Measurements from ENCODE around the gene B3GNT2.
A peak's percentile ranks its signal among the peaks of the same experiment; 100 is the strongest.
"Not testable (repeated sequence)": the region's sequence is repeated elsewhere in the genome, so short reads cannot be mapped to it uniquely, and the experiment has no call there.

B3GNT2 gene, protein sequence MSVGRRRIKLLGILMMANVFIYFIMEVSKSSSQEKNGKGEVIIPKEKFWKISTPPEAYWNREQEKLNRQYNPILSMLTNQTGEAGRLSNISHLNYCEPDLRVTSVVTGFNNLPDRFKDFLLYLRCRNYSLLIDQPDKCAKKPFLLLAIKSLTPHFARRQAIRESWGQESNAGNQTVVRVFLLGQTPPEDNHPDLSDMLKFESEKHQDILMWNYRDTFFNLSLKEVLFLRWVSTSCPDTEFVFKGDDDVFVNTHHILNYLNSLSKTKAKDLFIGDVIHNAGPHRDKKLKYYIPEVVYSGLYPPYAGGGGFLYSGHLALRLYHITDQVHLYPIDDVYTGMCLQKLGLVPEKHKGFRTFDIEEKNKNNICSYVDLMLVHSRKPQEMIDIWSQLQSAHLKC

DNA sequence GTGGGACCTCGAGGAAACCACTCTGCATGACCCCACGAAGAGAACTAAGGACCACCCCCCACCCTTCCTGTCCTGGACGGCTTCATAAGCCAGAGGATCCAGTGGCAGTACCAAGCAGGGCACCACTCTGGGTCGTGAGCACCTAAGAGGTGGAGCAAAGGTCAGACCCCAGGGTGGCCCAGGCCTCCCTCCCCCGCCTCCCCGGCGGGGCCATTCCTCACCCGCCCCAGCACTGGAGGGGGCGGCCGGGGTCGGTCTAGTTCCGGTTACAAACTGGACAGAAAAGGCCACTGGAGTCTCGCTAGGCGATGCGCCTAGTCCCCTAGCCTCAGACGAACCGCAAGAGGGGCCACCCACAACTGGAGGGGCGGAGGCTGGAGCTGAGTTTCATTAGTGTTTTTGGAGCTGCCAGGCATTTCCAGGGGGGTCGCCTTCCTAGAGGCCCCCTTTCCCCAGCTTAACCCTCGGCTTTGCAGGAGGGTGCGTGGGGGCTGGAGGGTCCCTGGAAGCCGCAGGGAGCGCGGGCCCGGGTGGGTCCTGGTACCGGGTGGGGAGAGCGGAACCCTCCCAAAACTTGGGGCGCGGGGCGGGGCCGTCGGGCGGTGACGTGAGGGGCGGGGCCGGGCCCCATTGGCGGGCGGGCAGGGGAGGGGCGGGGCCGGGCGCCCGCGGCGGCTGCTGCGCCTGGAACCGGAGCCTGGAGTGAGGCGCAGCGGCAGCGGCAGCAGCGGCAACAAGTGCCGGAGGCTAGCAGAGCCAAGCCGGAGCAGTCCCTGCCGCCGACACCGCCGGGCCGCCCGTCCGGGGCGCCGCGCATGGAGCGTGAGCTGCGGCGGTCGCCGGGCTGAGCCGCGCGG, at the start of gene B3GNT2:
TSS of gene B3GNT2 (plus strand) at position 695 of the 857 bp plus-strand sequence. CDS start 26,106 bp downstream, outside the sequence.
- peak; percentile 84 for DNase-seq (ENCODE audit: low read depth)

DNA sequence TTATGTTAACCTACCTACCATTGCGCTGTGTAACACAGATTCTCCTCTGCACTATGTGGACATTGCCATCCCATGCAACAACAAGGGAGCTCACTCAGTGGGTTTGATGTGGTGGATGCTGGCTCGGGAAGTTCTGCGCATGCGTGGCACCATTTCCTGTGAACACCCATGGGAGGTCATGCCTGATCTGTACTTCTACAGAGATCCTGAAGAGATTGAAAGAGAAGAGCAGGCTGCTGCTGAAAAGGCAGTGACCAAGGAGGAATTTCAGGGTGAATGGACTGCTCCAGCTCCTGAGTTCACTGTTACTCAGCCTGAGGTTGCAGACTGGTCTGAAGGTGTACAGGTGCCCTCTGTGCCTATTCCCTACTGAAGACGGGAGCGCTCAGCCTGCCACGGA, 49.1 kb upstream of the B3GNT2 start:
- not testable (repeated sequence) for DNase-seq (ENCODE audit: low read depth)

DNA sequence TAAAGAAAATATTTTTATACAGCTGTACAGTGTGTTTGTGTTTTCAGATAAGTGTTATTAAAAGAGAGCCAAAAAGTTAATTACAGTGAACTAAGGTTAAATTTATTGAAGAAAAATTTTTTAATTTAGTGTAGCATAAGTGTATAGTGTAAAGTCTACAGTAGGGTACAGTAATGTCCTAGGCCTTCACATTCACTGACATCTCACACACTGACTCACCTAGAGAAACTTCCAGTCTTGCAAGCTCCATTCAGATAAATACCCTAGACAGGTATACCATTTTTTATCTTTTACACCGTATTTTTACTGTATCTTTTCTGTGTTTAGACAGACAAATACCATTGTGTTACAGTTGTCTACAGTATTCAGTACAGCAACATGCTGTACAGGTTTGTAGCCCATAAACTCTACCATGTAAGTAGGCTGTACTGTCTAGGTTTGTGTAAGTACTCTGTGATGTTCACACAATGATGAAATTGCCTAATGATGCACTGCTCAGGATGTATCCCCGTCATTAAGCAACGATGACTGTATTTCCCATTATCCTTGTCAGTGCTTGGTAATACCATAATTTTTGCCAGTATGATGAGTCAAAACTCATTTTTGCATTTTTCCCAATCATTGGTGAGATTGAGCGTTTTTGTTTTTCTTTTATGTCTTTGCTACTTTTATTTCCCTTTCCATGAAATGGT, 48.2 kb upstream of the B3GNT2 start:
- DNase-seq (ENCODE audit: low read depth) = no peak

DNA sequence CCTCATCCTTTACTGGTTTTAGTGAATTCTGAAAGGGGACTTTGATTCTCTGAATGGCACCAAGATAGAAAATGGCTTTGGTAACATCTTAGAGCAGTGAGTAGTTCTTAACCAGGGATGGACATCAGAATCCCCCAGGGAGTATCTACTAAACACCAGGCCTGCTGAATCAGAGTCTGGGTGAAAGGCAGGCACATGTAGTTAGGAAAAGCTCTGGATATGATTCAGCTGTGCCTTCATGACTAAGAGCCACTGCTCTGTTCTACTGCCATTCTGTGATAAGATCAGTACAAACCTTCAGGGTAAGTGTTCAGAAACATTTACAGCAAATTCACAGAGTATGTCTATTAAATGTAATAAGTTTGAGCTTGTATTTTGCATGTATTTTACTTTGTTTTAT, 46.2 kb upstream of the B3GNT2 start:
- no peak for DNase-seq (ENCODE audit: low read depth)

DNA sequence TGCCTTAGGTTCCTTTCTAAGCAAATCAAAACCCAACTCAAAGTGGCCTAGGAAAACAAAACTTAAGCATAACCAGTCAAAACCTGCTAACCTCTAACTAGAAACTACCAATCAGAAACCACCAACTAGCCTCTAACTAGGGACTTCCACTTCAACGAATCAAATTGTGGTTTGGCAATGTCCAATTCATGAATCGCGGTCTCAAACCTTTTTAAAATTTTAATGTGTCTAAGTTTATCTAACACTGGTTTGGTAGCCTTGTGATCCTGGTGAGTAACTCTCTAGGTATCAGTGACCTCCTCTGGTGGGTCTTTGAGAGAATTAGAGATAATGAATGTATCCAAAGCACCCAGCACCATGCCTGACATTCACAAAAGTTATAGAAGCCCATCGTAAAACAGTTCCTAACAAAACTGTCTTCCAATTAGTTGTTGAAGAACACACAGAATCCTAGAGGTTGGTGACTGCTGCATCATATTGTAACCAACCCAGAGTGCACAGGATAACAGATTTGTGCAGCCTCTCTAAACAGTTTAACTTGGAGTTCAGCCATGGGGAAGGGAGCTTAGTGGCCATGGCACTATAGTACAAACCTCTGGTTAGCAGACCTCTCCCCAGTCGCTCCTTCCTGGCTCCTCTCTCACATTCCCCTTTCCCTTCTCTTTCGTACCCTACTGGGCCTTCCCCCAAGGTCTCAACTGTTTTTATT, 45.2 kb upstream of the B3GNT2 start:
- no peak for DNase-seq (ENCODE audit: low read depth)

DNA sequence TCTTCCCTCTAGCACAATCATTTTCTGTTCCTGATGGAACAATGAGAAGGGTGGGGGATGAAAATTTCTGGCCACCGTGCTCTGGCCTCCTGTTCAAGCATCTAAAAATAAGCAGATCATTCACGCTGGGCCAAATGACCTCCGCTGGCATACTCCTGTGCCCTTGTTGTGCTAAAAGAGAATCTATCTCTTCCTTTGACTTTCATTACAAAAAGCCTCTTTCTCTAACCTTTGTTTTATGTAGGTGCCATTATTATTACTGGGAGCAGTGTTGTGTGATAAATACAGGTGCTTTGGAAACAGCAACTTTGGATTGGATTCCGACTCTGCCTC, 44.6 kb upstream of the B3GNT2 start:
- no peak for DNase-seq (ENCODE audit: low read depth)

DNA sequence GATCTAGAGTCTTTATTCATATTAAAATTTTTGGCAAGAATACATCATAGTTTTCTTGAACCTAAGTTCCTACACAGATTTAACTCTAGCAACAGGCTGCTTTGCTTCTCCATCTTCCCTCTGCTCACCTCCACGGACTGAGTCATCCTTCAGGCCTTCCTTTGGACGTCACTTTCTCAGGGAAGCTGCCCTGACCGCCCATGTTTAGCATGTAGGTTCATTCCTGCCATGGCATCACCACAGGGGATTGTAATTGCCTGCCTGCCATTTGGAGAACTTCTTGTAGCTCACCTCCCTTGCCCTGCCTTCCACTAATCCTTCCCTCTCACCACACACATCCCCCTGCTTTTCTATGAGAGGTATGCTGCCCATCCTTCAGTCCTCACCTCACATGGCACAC, 43.9 kb upstream of the B3GNT2 start:
- DNase-seq (ENCODE audit: low read depth) = no peak

DNA sequence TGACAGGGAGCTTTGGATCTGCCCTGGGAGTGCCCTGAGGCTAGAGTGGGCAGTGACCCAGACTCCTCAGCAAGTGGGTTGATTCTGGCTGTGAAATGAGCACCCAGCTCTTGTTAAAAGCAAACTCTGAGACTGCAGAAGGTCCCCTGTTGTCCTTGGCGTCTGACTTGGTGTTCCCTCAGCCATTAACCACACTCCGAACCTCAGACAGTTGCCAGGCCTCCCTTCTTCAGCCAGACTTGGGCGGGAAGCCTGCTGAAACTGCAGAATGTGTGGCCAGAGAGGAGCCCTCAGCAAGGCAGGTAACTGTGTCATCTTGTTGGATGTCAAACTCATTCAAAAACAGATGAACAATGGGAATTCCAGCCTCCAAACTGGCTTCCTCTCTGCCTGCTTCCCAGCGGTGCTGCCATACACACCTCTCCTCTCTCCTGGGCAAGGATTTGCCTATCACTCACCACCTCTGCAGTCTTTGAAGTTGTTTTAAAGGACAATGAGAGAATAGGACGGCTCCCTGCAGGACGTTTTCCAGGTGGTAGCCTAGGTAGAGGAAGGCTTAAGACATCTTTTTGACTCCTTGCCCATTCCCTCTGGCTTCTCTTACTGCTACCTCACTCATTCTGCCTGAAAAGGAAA, 38.9 kb upstream of the B3GNT2 start:
- DNase-seq (ENCODE audit: low read depth) = no peak

DNA sequence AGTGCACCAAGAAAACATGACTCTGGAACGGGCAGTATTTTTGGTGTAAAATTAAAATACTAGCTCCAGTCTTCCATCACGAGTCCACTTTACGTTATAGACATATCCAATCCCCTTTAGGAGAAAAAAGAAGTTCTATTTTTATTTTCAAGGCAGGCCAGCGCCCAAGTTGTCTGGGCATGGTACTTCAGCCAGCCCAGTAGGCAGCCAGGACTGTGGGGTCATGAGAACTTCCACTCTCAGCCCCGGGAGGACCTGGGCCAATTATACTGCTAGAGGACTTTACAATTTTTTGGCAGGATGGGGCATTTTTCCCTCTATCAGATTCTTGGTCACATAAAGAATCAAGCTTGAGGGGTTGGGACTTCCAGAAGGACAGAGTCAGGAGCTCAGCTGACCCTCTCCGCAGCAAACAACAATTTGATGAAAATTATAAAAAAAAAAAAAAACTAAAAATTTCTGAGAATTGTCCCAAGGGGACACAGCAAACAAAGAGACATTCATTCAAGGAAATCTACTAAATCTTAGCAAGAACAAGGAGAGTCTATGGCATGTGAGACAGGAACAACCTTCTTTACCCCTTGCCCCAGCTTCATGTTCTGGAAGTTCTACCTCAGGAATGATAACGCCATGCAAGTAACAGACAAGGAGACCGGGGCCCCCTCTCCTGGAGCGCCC, 37.3 kb upstream of the B3GNT2 start:
- no peak for DNase-seq (ENCODE audit: low read depth)

DNA sequence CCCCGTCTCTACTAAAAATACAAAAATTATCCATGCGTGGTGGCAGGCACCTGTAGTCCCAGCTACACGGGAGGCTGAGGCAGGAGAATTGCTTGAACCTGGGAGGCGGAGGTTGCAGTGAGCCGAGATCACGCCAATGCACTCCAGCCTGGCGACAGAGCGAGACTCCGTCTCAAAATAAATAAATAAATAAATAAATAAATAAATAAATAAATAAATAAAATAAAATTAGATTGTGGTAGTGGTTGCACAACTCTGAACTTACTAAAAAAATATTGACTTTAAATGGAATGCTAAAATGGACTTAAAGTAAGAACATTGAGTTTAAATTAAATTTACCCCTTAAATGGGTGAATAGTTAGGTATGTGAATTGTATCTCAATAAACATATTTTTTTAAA, 35.2 kb upstream of the B3GNT2 start:
- not testable (repeated sequence) for DNase-seq (ENCODE audit: low read depth)

DNA sequence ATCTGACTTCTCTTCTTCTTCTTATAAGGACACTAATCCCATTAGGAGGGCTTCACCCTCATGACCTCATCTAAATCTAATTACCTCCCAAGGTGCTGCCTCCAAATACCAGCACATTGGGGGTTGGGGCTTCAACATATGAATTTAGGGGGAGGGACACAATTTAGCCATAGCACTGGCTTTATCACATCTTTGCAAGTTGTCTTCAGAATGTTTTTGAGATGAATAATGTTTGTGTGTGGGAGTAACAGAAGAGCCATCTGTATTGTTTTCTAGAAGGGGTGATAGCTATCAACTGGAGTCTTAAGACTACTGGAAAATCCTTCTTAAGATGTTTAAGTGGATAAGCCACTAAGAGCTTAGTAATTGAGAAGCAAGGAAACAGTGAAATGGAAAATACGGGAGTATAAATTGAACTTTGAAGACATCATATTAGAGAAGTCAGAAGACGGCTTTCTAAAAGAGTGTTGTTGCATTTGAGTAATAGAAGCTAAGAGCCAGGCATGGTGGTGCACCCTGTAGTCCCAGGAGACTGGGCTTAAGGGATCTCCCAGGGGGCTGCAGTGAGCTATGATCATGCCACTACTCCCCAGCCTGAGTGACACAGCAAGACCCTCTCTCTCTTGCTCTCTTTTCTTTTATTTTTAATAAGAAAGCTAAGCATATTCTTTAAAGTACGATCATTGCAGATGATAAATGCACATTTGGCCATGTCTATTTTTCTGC, 32.6 kb upstream of the B3GNT2 start:
- no peak for DNase-seq (ENCODE audit: low read depth)

DNA sequence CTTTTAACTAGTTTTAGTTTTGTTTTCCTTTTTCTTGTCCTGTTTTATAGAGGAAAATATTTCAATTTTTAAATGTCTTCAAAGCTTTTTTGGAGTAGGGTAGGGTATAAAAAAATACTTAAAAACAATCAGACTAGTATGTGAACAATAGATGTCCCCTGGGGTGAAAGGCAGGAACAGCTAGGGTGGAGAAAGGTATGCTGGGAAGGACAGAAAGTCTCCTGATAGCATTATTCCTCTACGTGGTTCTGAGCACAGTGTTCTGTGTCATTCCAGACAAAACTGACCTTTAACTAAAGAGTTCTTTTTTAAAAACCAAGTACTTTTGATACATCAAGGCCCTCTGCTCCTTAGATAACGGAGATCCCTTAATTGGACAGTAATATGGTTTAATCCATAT, 32.1 kb upstream of the B3GNT2 start:
- DNase-seq (ENCODE audit: low read depth) = no peak

DNA sequence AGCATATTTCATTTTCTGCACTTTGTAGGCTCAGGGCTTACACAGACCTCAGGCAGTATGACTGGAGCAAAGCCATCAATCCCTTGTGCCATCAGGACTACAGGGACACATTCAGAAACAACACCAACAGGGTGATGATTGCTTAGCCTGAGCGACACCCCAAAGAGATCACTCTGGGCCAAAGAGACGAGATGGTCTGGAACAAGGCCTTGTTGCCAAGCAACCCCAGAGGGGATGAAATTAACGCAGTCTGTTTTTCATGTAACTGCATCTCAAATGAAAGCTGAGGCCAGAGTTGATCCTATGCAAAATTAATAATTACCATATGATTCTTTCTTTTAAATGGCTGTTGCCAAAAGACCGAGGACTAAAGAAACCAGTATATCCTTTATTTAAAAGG, 20.2 kb upstream of the B3GNT2 start:
- no peak for DNase-seq (ENCODE audit: low read depth)

DNA sequence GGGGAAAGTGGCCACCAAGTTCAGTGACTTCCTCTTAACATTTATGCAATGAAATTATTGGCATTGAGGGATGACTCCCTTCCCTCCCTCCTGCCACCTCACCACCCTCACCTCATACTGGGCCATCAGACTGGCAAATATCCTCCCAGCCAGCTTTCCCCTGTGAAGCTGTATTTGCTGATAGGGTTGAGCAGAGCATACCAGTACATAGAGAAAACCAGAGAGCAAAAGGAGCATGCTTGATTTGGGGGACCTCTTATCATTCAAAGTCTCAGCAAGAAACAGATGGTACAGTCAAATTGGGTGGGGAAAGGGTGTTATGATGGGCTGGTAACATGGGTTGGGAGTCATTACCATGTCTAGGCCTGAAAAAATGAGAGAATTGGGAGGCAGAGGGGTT, 19.1 kb upstream of the B3GNT2 start:
- DNase-seq (ENCODE audit: low read depth) = no peak

DNA sequence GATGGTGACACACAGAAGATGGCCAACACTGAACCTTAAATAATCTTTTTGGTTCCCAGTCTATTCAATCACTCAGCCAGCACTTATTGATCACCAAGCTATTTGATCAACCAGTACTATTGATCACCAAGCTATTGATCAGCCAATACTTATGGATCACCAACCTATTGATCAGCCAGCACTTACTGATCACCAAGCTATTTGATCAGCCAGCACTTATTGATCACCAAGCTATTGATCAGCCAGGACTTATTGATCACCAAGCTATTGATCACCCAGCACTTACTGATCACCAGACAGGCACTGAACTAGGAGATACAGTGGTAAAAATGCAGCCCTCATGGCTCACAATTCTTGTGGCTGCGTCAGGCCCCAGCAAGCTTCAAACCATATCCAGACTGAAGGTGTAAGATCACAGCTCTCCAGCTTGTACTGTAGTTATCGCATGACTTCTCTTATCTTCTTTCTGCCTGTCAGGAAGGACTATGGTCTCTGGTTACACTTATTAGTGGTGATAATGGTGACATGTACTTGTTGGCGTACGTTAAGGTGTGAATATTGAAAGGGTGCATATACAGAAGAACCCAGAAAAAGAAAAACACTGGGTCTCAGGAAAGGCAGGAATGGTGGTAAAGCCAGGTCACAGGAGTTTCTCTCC, 18.4 kb upstream of the B3GNT2 start:
- no peak for DNase-seq (ENCODE audit: low read depth)

DNA sequence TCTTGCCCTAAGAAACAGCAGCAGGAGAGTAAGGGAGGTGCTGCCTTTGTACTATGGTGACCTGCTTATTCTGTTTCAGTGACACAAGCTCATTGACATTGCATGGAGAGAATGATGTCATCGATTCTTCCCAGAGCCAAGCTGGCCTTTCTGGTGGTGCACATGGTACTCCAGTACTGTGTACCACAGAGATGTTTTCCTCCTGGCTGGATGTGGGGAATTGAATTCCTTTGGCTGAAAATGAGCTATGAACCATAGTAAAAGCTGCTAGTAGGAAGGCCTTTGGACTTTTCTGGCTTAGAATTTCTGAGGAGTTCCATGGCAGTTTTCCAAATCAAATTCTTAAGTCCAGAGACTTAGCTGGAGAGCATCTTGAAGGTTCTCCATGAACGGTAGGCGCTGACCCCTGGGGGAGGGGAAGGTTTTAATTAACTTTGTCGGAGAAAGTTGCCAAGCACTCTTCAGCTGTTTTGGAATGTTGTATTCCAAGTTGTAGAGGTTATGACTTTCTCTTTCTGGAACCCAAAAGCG, 17.1 kb upstream of the B3GNT2 start:
- DNase-seq (ENCODE audit: low read depth) = no peak

DNA sequence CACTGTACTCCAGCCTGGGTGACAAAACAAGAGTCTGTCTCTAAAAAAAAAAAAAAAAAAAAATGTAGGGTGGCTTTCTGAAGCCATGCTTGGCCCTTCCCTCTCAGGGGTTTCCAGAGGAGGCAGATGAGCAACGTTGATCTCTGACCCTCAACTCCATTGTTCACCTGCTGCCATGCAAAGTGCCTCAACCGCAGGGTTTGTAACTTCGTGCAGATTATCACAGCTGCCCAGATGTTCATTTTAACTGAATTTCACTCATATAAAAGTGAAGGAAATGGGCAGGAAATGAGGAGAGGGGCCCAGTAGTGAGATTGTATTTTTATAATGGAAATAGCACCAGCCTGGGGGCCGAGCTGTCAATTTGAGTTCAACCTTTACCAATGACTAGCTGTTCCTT, 14.9 kb upstream of the B3GNT2 start:
- no peak for DNase-seq (ENCODE audit: low read depth)

DNA sequence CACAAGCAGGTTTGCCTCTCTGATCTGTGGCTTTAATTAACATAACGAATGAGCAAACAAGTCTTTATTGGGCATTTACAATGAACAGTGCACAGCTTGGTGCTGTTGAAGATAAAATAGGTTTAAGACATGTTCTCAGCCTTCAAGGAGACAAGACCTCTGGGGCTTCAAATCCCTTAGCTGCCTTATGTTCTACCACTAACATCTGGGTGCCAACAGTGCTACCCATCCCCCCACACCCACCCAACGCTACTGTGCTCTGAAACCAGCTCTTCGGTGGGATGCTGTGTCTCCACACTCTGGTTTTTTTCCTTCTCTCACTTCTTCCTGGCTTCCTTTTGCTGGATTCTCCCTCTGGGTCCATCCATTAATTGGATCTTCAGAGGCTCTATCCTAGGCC, 14.1 kb upstream of the B3GNT2 start:
- no peak for DNase-seq (ENCODE audit: low read depth)

DNA sequence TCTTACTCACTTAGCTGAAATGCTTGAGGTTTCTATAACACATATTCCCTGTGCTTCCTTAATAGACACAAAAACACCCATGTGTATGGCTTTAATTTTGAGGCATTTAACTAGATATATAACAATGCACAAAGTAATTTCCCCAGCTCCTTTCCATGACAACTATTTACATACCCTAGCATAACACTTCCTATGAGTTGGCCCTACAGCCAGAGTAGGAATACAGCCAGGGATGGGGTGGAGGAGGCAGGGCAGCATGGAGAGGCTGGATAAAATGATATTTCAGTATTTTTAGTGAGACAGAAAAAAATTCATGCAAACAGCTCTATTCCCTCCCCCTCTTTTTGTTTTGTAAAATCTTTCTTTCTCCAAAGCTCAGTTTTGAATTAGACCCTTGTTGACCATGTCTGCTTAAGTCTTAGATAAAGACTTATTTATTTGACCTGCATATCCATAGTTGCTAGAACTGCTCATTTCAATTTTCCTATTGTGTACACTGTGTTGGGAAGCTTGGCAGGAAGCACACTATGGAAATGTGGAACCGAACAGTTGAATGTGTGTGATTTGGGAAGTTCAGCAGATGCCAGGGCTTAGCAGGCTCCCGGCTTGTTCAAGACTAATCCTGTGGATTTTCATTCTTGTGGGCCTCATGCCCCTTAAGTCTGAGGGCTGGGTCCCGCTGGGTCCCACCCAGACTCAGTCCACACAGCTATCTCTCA, 11.2 kb upstream of the B3GNT2 start:
- no peak for DNase-seq (ENCODE audit: low read depth)
